Suprapubic skin (tissue), 4 donors: Measurements from ENCODE around the gene PELI2. TPM values are rescaled to one million over a fixed set of nuclear protein-coding genes. Genes with fewer than 3 reads are reported as not detected.

Experiments used
- DNase-seq, 2 donors: peaks; one replicate each; pipeline ENCODE4 v3.0.0-alpha.2; 2019; ENCODE audit warnings: low spot score in 2 of 2
- H3K27ac ChIP-seq: fragments of 200-600 bp; sonication (generic); one replicate; pipeline ENCODE4 v1.5.1; 2019
- H3K27me3 ChIP-seq: fragments of 200-600 bp; sonication (generic); one replicate; pipeline ENCODE4 v1.5.1; 2019
- H3K36me3 ChIP-seq: fragments of 200-600 bp; sonication (generic); one replicate; pipeline ENCODE4 v1.5.1; 2019
- H3K4me1 ChIP-seq: fragments of 200-600 bp; sonication (generic); one replicate; pipeline ENCODE4 v1.5.1; 2019
- H3K4me3 ChIP-seq: fragments of 200-600 bp; sonication (generic); one replicate; pipeline ENCODE4 v1.5.1; 2019; ENCODE audit warnings: mild to moderate bottlenecking
- H3K9me3 ChIP-seq: fragments of 200-600 bp; sonication (generic); one replicate; pipeline ENCODE4 v1.5.1; 2019
- CTCF ChIP-seq, 2 donors: fragments of 200-600 bp in 1 of 2; fragments of 450-650 bp in 1 of 2; sonication (generic) in 1 of 2; IDR thresholded peaks; one replicate each; pipeline ENCODE4 v1.5.1; 2016 to 2019; ENCODE audit warnings: antibody characterized with exemption in 2 of 2, mild to moderate bottlenecking in 1 of 2, moderate library complexity in 1 of 2
- EP300 ChIP-seq: sonication (generic); formaldehyde crosslinking; IDR thresholded peaks from one replicate; pipeline ENCODE4 v1.6.1; 2017; ENCODE audit warnings: antibody characterized with exemption
- POLR2A ChIP-seq, 2 donors: fragments of 450-650 bp; IDR thresholded peaks; one replicate each; pipeline ENCODE4 v1.6.1; 2017; ENCODE audit warnings: antibody characterized with exemption in 2 of 2, mild to moderate bottlenecking in 2 of 2, moderate library complexity in 2 of 2
- POLR2AphosphoS5 ChIP-seq, 3 donors: sonication (generic); formaldehyde crosslinking; IDR thresholded peaks; one replicate each; pipeline ENCODE4 v1.6.1; 2017; ENCODE audit warnings: antibody characterized with exemption in 3 of 3
- WGBS: methylation state at CpG from one replicate; pipeline ENCODE4 v1.1.5; 2018; 5-methylcytosine and 5-hydroxymethylcytosine counted together
- total RNA-seq, 4 donors: library from RNA; depleted of rRNA; stranded (reverse); fragments of >200 nt; gene quantifications; one replicate each; pipeline ENCODE4 v1.1.0, GENCODE V29; 2016

The PELI2 gene
- total RNA-seq, 4 donors from 2014 or later: 6.9 to 19.4 (median 12.6) TPM

GRCh38 chr14:56153267-56153666 lies 35.1 kb downstream of the PELI2 start:
- no peaks in the 10 kb centered on the region for H3K27me3 ChIP-seq
- no peaks in the 10 kb centered on the region for H3K36me3 ChIP-seq
- H3K4me1 ChIP-seq: peaks cover 6% of the 10 kb centered on the region
- H3K9me3 ChIP-seq: no peaks in the 10 kb centered on the region
- DNase-seq: no peak
- H3K27ac ChIP-seq: no peak overlapping the region
- TF ChIP-seq CTCF (IDR thresholded peaks at IDR 0.05): no peak
- WGBS: 88% methylated on average over 2 of the region's 2 CpGs
- no peak overlapping the region for H3K4me3 ChIP-seq

- Histone ChIP-seq H3K4me1 (peaks cover 4% of the 10 kb centered on the region), H3K27me3 (no peaks in the 10 kb centered on the region), H3K4me3 (no peak overlapping the region), H3K9me3 (no peaks in the 10 kb centered on the region), H3K27ac (no peak overlapping the region), H3K36me3 (no peaks in the 10 kb centered on the region)
- TF ChIP-seq EP300 (no peak), CTCF (IDR thresholded peaks at IDR 0.05) (no peak), POLR2AphosphoS5 (IDR thresholded peaks at IDR 0.05) (no peak), POLR2A (IDR thresholded peaks at IDR 0.05) (no peak)
- DNase-seq: no peak
- WGBS: 85% methylated on average over 5 of the region's 5 CpGs
Observed at GRCh38 chr14:56154321-56154720, 36.1 kb downstream of the PELI2 start.

GRCh38 chr14:56156096-56156495 lies 37.9 kb downstream of the PELI2 start:
- no peak overlapping the region for H3K4me3 ChIP-seq
- H3K9me3 ChIP-seq: no peaks in the 10 kb centered on the region
- peaks cover 13% of the 10 kb centered on the region for H3K4me1 ChIP-seq
- no peak for DNase-seq
- TF ChIP-seq POLR2AphosphoS5 (IDR thresholded peaks at IDR 0.05) (no peak), CTCF (IDR thresholded peaks at IDR 0.05) (no peak), POLR2A (IDR thresholded peaks at IDR 0.05) (no peak), EP300 (no peak)
- H3K27me3 ChIP-seq: no peaks in the 10 kb centered on the region
- no peak overlapping the region for H3K27ac ChIP-seq
- no peaks in the 10 kb centered on the region for H3K36me3 ChIP-seq

GRCh38 chr14:56159066-56159465 lies 40.9 kb downstream of the PELI2 start:
- DNase-seq: no peak
- Histone ChIP-seq H3K4me1 (peaks cover 13% of the 10 kb centered on the region), H3K36me3 (no peaks in the 10 kb centered on the region), H3K27ac (no peak overlapping the region), H3K4me3 (no peak overlapping the region), H3K27me3 (no peaks in the 10 kb centered on the region), H3K9me3 (no peaks in the 10 kb centered on the region)
- WGBS: 76% methylated on average over 4 of the region's 4 CpGs
- no peak for TF ChIP-seq POLR2A (IDR thresholded peaks at IDR 0.05)
- TF ChIP-seq CTCF (IDR thresholded peaks at IDR 0.05): no peak
- no peak for TF ChIP-seq EP300
- TF ChIP-seq POLR2AphosphoS5 (IDR thresholded peaks at IDR 0.05): no peak

GRCh38 chr14:56160088-56160487 lies 41.9 kb downstream of the PELI2 start:
- Histone ChIP-seq H3K27ac (no peak overlapping the region), H3K4me1 (peaks cover 13% of the 10 kb centered on the region), H3K4me3 (no peak overlapping the region), H3K27me3 (no peaks in the 10 kb centered on the region), H3K36me3 (no peaks in the 10 kb centered on the region), H3K9me3 (no peaks in the 10 kb centered on the region)
- TF ChIP-seq EP300 (no peak), POLR2A (IDR thresholded peaks at IDR 0.05) (no peak), POLR2AphosphoS5 (IDR thresholded peaks at IDR 0.05) (no peak), CTCF (IDR thresholded peaks at IDR 0.05) (no peak)
- WGBS: 26% methylated on average over 2 of the region's 2 CpGs
- no peak for DNase-seq
